GM21576 (cell line): ENCODE measurements around the gene CDC42EP4.

Source experiments
- ATAC-seq: cut with Tn5 transposase; IDR thresholded peaks from one replicate; pipeline ENCODE4 v1.9.1; 2021; ENCODE audit warnings: mild to moderate bottlenecking, moderate library complexity; ENCODE audit not compliant: unreplicated experiment

The CDC42EP4 gene

DNA sequence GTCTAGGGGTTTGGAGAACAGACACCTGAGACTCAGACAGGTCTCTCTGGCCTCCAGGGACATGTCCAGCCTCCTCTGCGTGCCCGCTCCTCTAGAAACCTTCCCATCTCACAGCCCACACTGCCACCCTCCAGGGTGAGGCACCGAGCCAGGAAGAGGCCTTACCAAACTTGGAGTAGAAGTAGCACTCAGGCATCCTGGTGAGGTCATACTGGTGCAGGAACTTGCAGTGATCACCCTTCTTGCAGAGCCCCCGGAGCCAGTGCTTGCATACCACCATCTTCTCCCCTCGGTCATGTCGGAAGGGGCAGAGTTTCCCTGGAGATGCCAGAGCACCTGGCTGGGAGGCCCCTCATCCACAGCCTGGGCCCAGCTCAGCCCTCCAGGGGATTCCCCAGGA lies 54.3 kb downstream of the CDC42EP4 start:
- no peak for ATAC-seq

DNA sequence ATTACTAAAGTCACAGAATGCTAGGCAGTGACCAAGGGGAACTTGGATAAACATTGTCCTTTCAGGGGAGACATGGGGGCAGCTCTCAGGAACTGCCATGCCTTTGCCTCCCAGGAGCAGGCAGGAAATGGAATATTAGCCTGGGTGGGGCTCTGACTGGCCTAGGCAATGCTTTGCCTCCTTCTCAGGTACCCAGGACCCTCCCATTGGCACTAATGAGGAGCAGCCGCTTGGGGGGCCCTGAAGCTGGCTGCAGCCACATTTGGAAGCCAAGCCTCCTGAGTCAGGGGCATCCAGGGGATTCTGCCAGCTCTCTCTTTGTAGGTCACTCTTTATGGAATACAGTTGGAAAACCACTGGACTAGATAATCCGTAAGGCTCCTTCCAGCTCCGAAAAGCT lies 55.6 kb downstream of the CDC42EP4 start:
- ATAC-seq: no peak

DNA sequence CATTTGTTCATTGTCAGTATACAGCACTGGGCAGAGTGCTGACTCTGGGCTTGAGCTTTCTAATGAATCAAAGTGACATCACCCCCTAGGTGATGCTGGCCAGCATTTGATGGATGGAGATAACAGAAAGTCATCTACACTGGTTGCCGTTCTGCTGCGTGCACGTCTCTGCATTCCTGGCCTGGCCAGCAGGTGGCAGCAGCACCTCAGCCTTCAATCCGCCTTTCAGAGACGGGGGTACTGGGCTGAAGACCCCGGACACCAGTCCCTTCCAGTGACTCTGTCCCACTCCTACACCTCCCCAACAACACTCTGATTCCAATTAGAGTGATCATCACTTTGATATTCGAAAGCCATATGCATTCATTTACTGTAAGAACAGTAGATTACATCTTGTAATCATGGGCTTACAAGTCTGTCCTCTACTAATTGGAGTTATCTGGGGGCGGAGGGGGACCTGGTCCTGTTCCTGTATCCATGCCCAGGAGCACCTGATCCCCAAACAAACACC lies 56.1 kb downstream of the CDC42EP4 start:
- no peak for ATAC-seq

DNA sequence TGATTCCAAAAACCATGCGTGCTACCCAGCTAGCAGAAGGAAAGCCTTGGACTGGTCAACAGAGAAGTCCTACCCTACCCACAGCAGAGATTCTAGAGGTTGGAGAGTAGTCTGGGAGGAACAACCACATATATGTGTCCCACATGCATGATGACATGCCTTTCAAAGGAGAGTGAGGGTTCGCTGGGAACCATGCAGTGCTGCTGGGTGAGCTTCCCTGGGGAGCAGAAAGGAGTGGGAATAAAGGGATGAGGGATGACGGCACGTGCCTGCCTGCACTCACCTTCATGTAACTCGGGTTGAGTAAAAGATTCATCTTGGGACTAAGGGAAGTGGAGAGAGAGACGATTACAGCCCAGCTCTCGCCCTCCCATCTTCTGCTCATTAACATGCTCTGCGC lies 59.9 kb downstream of the CDC42EP4 start:
- no peak for ATAC-seq

DNA sequence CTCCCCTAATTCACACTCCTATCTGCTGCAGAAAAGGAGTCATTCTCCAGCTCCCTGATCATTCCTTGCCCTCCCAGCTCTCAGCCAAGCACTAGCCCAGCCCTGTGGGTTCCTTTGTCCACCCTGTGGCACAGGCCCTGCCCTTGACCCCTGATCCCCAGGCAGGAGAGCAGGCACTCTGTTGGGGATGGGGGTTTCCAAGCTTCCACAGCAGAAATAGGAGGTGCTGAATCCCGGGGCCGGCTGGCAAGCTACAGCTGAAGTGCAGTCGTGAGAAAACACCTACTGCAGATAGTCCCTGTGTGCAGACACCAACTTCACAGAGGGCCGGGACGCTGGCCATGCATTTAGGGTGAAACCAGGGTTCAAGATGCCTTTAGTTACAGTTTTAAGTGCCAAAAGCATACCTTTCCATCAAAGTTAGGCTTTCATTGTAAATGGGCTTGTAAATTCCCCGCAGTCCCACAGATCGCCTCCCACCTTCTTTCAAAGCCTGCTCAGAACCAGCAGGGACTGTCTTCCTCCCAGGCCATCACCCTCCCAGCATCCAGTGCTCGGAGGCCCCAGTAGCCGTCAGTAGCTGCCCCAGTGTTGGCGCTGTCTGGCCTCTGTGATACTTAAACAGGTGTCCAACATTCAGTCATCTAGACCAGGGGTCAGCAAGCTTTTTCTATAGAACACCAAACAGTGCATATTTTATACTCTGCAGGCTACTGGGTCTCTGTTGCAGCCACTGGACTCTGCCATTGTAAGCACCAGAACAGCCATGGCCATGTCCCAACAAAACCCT lies 60.8 kb downstream of the CDC42EP4 start:
- ATAC-seq: no peak

DNA sequence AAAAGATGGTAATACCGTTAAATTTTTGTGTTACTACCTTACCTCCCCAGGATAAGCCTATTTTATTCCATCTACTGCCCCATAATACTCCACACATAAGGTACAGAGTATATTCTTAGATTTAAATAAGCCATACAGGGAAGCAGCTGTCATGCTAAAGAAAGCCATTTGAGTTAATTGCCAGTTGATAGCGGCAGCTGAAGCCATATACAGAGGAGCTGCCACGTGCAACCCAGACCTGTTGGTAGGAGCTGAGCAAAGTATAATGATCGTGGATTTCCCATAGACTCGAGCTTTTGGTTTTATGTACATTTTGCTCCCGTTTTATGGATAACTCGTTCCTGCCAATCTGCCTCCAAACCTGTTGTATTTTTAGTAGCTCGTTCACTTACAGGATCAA lies 62.1 kb downstream of the CDC42EP4 start:
- no peak for ATAC-seq

DNA sequence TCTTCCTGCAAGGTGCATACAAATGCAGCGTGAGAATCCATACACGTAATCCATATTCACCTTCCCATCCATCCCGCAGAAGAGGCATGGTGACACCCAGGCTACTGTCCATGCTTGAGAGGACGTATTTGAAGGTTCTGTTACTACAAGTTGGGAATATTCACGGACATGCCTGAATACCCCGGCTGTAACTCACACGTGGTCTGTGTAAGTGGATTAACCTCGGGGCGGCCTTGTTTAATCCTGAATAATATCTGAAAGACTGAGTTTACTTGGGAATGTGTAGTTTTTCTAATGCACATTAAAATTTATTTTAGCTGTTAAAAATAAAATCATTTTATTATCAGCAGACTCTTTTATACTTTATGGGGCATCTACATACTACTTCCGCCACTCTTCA lies 63.3 kb downstream of the CDC42EP4 start:
- no peak for ATAC-seq

DNA sequence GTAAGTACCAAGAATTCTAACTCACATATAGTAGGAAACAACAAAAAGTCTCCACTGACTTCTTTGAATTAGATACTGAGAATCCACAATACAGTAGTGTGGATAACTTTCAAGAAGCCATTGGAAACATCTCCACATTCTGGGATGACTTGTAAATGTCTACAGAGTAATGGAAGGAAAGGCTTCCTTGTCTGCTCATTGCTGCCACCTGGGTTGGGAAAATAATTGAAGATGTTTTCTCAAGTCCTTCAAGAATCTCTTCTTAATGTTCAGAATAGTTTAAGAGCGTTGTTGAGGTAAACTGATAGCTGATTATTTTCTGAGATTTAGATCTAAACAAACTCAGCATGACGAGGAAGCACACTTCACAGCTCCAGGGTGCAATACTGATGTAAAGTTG lies 64.1 kb downstream of the CDC42EP4 start:
- no peak for ATAC-seq

DNA sequence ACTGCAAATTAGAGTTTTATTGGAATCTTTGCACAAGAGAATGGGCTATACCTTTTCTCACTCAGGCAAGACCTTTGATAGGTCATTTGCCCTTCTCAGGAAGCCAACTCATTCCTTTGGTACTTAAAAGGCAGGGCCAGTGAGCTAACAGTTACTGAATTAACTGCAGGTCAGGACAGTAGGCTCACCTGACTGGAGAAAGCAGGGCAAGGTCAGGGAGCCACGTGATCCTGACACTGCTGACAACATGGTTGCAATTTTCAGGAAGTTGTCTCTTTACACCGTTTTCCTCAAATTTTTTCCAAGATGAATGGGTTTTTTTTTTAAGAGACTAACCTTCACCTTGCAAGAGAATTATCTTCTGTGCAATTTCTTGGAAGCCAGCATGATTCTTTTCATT lies 71.2 kb downstream of the CDC42EP4 start:
- no peak for ATAC-seq

DNA sequence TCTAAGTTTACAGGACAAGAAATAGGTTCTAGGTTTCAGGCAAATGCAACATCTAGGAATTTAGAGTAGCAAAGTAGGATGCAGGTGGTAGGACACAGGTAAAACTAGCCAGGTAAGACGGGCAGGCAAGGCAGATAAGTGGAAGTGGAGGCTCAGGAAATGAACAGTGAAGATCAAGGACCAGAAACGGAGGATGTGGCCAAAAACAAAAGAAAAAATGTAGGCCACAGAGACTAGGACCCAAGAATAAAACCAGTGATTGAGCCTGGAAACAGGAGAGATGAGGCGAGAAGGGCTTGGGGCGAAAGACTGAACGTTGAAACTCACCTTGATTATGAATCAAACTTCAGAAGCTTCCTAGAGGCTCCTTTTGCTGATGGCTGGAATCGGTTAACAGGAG lies 74.1 kb downstream of the CDC42EP4 start:
- ATAC-seq: no peak

DNA sequence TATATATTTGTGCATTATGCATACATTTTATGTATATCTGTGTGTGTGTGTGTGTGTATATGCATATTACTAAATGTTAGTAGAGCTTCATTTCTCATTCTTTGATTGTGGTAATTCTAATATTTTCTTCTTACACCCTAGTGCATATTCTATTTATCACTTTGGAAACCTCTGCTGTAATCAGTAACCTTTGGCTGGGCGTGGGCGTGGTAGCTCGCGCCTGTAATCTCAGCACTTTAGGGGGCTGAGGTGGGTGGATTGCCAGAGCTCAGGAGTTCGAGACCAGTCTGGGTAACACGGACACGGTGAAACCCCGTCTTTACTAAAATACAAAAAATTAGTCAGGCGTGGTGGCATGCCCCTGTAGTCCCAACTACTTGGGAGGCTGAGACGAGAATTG lies 77.1 kb downstream of the CDC42EP4 start:
- ATAC-seq: no peak
